WTC11 (cell line): ENCODE data around the gene RANBP3. TPM values are rescaled to one million over a fixed set of nuclear protein-coding genes. Genes with fewer than 3 reads are reported as not detected.
A peak's percentile ranks its signal among the peaks of the same experiment; 100 is the strongest.

Source experiments
- ATAC-seq: fragments of 200-7000 bp; cut with Tn5 transposase; 2 replicates; pipeline ENCODE4 v1.10.0; 2021; ENCODE audit warnings: mild to moderate bottlenecking, moderate library complexity
- CTCF ChIA-PET: fragments of 300-600 bp; sonication (Branson Sonifier 250); formaldehyde crosslinking; loops from one replicate; lab custom pipeline; 2021; ENCODE audit warnings: antibody characterized with exemption; lab: Charles Lee
- POLR2A ChIA-PET: fragments of 350-600 bp; sonication (Branson Sonifier 250); formaldehyde crosslinking; loops from one replicate; lab custom pipeline; 2021; ENCODE audit warnings: antibody characterized with exemption; lab: Charles Lee
- DNase-seq: peaks from one replicate; pipeline ENCODE4 v3.0.0; 2021; ENCODE audit warnings: low spot score
- H3K27ac Mint-ChIP-seq: 2 replicates; pipeline ENCODE4 v1.8.0; 2021; ENCODE audit warnings: mixed read lengths
- H3K27me3 Mint-ChIP-seq: 2 replicates; pipeline ENCODE4 v1.8.0; 2021; ENCODE audit warnings: low read depth, mild to moderate bottlenecking, moderate library complexity, mixed read lengths
- H3K36me3 Mint-ChIP-seq: 2 replicates; pipeline ENCODE4 v1.8.0; 2021; ENCODE audit warnings: mixed read lengths
- H3K4me1 Mint-ChIP-seq: 2 replicates; pipeline ENCODE4 v1.8.0; 2022; ENCODE audit warnings: mixed read lengths
- H3K4me3 Mint-ChIP-seq: 2 replicates; pipeline ENCODE4 v1.8.0; 2021; ENCODE audit warnings: mild to moderate bottlenecking, moderate library complexity, mixed read lengths
- H3K9me3 Mint-ChIP-seq: 2 replicates; pipeline ENCODE4 v1.8.0; 2021; ENCODE audit warnings: mixed read lengths
- ATF3 ChIP-seq: sonication (generic); formaldehyde crosslinking; conservative IDR thresholded peaks from 2 replicates; pipeline ENCODE4 v1.8.1; 2022; ENCODE audit warnings: mild to moderate bottlenecking, missing genetic modification reagents
- CREB1 ChIP-seq: sonication (generic); formaldehyde crosslinking; IDR thresholded peaks from 2 replicates; pipeline ENCODE4 v1.8.0; 2023; ENCODE audit warnings: mild to moderate bottlenecking, missing genetic modification reagents
- E2F1 ChIP-seq: sonication (generic); formaldehyde crosslinking; IDR thresholded peaks from 2 replicates; pipeline ENCODE4 v1.8.0; 2022; ENCODE audit warnings: mild to moderate bottlenecking, missing genetic modification reagents
- ESRRA ChIP-seq: sonication (generic); formaldehyde crosslinking; IDR thresholded peaks from 2 replicates; pipeline ENCODE4 v1.8.1; 2022; ENCODE audit warnings: mild to moderate bottlenecking, missing genetic modification reagents, borderline replicate concordance
- ETV6 ChIP-seq: sonication (generic); formaldehyde crosslinking; IDR thresholded peaks from 2 replicates; pipeline ENCODE4 v1.8.1; 2022; ENCODE audit warnings: mild to moderate bottlenecking, missing genetic modification reagents
- FOXK1 ChIP-seq: sonication (generic); formaldehyde crosslinking; IDR thresholded peaks from 2 replicates; pipeline ENCODE4 v1.8.0; 2022; ENCODE audit warnings: mild to moderate bottlenecking, moderate library complexity, missing genetic modification reagents
- GABPB1 ChIP-seq: sonication (generic); formaldehyde crosslinking; IDR thresholded peaks from 2 replicates; pipeline ENCODE4 v1.8.1; 2023; ENCODE audit warnings: mild to moderate bottlenecking, missing genetic modification reagents
- NR3C1 ChIP-seq: sonication (generic); formaldehyde crosslinking; conservative IDR thresholded peaks from 2 replicates; pipeline ENCODE4 v1.8.1; 2023; ENCODE audit warnings: low read depth, mild to moderate bottlenecking, missing genetic modification reagents
- TEAD4 ChIP-seq: sonication (generic); formaldehyde crosslinking; IDR thresholded peaks from 2 replicates; pipeline ENCODE4 v1.8.0; 2022; ENCODE audit warnings: mild to moderate bottlenecking, missing genetic modification reagents
- USF1 ChIP-seq: sonication (generic); formaldehyde crosslinking; IDR thresholded peaks from 2 replicates; pipeline ENCODE4 v1.8.0; 2022; ENCODE audit warnings: mild to moderate bottlenecking, missing genetic modification reagents
- ZNF121 ChIP-seq: sonication (generic); formaldehyde crosslinking; IDR thresholded peaks from 2 replicates; pipeline ENCODE4 v1.8.0; 2023; ENCODE audit warnings: missing genetic modification reagents
- ZNF232 ChIP-seq: sonication (generic); formaldehyde crosslinking; IDR thresholded peaks from 2 replicates; pipeline ENCODE4 v1.8.0; 2022; ENCODE audit warnings: mild to moderate bottlenecking, missing genetic modification reagents
- ZNF317 ChIP-seq: sonication (generic); formaldehyde crosslinking; IDR thresholded peaks from 2 replicates; pipeline ENCODE4 v1.8.1; 2023; ENCODE audit warnings: low read depth, mild to moderate bottlenecking, moderate library complexity, missing genetic modification reagents, borderline replicate concordance
- ZNF416 ChIP-seq: fragments of 250-450 bp; sonication (Bioruptor Pico); IDR thresholded peaks from 2 replicates; pipeline ENCODE4 v1.9.0; 2021; ENCODE audit warnings: mild to moderate bottlenecking, inconsistent platforms
- ZNF512 ChIP-seq: sonication (generic); formaldehyde crosslinking; IDR thresholded peaks from 2 replicates; pipeline ENCODE4 v1.8.1; 2022; ENCODE audit warnings: missing genetic modification reagents, borderline replicate concordance
- total RNA-seq: library from RNA; stranded (reverse); gene quantifications from 3 replicates; pipeline ENCODE4 v1.2.3, GENCODE V29; 2021
- TF ChIP-seq, protein P1 (sequence below): sonication (generic); formaldehyde crosslinking; IDR thresholded peaks from 2 replicates; pipeline ENCODE4 v1.8.1; 2023; ENCODE audit warnings: mild to moderate bottlenecking, missing genetic modification reagents, moderate library complexity
- TF ChIP-seq, protein P2 (sequence below): sonication (generic); formaldehyde crosslinking; IDR thresholded peaks from 2 replicates; pipeline ENCODE4 v1.8.1; 2022; ENCODE audit warnings: mild to moderate bottlenecking, moderate library complexity, missing genetic modification reagents
- TF ChIP-seq, protein P3 (sequence below): sonication (generic); formaldehyde crosslinking; IDR thresholded peaks from 2 replicates; pipeline ENCODE4 v1.8.0; 2022; ENCODE audit warnings: mild to moderate bottlenecking, missing genetic modification reagents

Gene RANBP3
- total RNA-seq, 1 experiment from 2014 or later, result 76.3 TPM

- no peak for DNase-seq
- no peak for ATAC-seq
- POLR2A ChIA-PET, result no interaction called here
- TF ChIP-seq ZNF512 (CRISPR knock-in tag) (no peak), FOXK1 (CRISPR knock-in tag) (no peak), ZNF416 (CRISPR knock-in tag) (no peak), USF1 (CRISPR knock-in tag) (no peak), E2F1 (CRISPR knock-in tag) (no peak), ZNF317 (CRISPR knock-in tag) (no peak), ZNF232 (CRISPR knock-in tag) (no peak), CREB1 (no peak), ZNF121 (no peak), TEAD4 (CRISPR knock-in tag) (no peak), NR3C1 (CRISPR knock-in tag) (no peak), ATF3 (CRISPR knock-in tag) (no peak), ESRRA (no peak)
- TF ChIP-seq, protein P1, sequence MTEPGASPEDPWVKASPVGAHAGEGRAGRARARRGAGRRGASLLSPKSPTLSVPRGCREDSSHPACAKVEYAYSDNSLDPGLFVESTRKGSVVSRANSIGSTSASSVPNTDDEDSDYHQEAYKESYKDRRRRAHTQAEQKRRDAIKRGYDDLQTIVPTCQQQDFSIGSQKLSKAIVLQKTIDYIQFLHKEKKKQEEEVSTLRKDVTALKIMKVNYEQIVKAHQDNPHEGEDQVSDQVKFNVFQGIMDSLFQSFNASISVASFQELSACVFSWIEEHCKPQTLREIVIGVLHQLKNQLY (CRISPR knock-in tag), result no peak
- TF ChIP-seq, protein P2, sequence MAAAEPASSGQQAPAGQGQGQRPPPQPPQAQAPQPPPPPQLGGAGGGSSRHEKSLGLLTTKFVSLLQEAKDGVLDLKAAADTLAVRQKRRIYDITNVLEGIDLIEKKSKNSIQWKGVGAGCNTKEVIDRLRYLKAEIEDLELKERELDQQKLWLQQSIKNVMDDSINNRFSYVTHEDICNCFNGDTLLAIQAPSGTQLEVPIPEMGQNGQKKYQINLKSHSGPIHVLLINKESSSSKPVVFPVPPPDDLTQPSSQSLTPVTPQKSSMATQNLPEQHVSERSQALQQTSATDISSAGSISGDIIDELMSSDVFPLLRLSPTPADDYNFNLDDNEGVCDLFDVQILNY (CRISPR knock-in tag), result no peak
- TF ChIP-seq, protein P3, sequence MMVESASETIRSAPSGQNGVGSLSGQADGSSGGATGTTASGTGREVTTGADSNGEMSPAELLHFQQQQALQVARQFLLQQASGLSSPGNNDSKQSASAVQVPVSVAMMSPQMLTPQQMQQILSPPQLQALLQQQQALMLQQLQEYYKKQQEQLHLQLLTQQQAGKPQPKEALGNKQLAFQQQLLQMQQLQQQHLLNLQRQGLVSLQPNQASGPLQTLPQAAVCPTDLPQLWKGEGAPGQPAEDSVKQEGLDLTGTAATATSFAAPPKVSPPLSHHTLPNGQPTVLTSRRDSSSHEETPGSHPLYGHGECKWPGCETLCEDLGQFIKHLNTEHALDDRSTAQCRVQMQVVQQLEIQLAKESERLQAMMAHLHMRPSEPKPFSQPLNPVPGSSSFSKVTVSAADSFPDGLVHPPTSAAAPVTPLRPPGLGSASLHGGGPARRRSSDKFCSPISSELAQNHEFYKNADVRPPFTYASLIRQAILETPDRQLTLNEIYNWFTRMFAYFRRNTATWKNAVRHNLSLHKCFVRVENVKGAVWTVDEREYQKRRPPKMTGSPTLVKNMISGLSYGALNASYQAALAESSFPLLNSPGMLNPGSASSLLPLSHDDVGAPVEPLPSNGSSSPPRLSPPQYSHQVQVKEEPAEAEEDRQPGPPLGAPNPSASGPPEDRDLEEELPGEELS, result no peak
- CTCF ChIA-PET, result interaction anchor here (1.7 kb wide), 1 partner anchor 70 kb away, joined by 8 read pairs; no protein-coding TSS in a partner anchor
- Mint-ChIP-seq H3K27me3 (no peaks in the 10 kb centered on the region; the same call in 1 of the 2 replicates), H3K36me3 (no peaks in the 10 kb centered on the region), H3K4me1 (no peaks in the 10 kb centered on the region), H3K9me3 (no peaks in the 10 kb centered on the region), H3K4me3 (no peak overlapping the region), H3K27ac (no peak overlapping the region)
Measured at GRCh38 chr19:5873617-5874199, 104.2 kb downstream of the RANBP3 start.

- Mint-ChIP-seq H3K36me3 (no peaks in the 10 kb centered on the region), H3K4me1 (no peaks in the 10 kb centered on the region), H3K4me3 (no peak overlapping the region), H3K27me3 (peaks cover 2% of the 10 kb centered on the region; the same call in 1 of the 2 replicates), H3K27ac (no peak overlapping the region), H3K9me3 (no peaks in the 10 kb centered on the region)
- no peak for TF ChIP-seq ETV6 (CRISPR knock-in tag)
- TF ChIP-seq GABPB1 (CRISPR knock-in tag), result peak; percentile 99
- ATAC-seq (no peak), DNase-seq (no peak)
- ChIA-PET POLR2A (no interaction called here), CTCF (no interaction called here)
Measured at GRCh38 chr19:5870986-5871394, 107.0 kb downstream of the RANBP3 start.
